Measurements from ENCODE around the gene EEF1E1.

Gene EEF1E1

GRCh38 chr6:8102122-8102958, at the start of gene EEF1E1:
Gene EEF1E1, minus strand, starts transcription at chr6:8102548. Its CDS starts 27 bp downstream, at chr6:8102521.
- peak; percentile 27 for TF ChIP-seq CTCF (IDR thresholded peaks at IDR 0.05)
- Histone ChIP-seq H3K4me1 (ENCODE audit: control insufficient read depth in 1 of 2, insufficient read depth in 1 of 2, low read depth in 1 of 2, low read length in 1 of 2) (peaks cover 15 to 27% of the 10 kb centered on the region in 2 experiments), H3K27ac (peak within 1 kb of the TSS; percentile 77), H3K36me3 (no peaks in the 10 kb centered on the region), H3K9me3 (no peaks in the 10 kb centered on the region), H3K4me3 (ENCODE audit: low read depth in 1 of 2, low read length in 1 of 2) (peak within 1 kb of the TSS; percentile 77 to 90), H3K27me3 (no peaks in the 10 kb centered on the region)

- Histone ChIP-seq H3K9me3 (no peaks in the 10 kb centered on the region), H3K36me3 (no peaks in the 10 kb centered on the region), H3K27me3 (peaks cover 20% of the 10 kb centered on the region), H3K4me3 (ENCODE audit: low read depth in 1 of 2, low read length in 1 of 2) (no peak overlapping the region), H3K4me1 (ENCODE audit: control insufficient read depth in 1 of 2, insufficient read depth in 1 of 2, low read depth in 1 of 2, low read length in 1 of 2) (no peaks in the 10 kb centered on the region), H3K27ac (no peak overlapping the region)
- no peak for TF ChIP-seq CTCF (IDR thresholded peaks at IDR 0.05)
Measured at GRCh38 chr6:8149350-8149749, 47.0 kb upstream of the EEF1E1 start.

- no peak for TF ChIP-seq CTCF (IDR thresholded peaks at IDR 0.05)
- H3K27ac ChIP-seq: no peak overlapping the region
- no peaks in the 10 kb centered on the region for H3K9me3 ChIP-seq
- H3K4me1 ChIP-seq (ENCODE audit: control insufficient read depth in 1 of 2, insufficient read depth in 1 of 2, low read depth in 1 of 2, low read length in 1 of 2): no peaks in the 10 kb centered on the region
- no peaks in the 10 kb centered on the region for H3K36me3 ChIP-seq
- H3K27me3 ChIP-seq: peaks cover 7% of the 10 kb centered on the region
- H3K4me3 ChIP-seq (ENCODE audit: low read depth in 1 of 2, low read length in 1 of 2): no peak overlapping the region
Measured at GRCh38 chr6:8143945-8144344, 41.6 kb upstream of the EEF1E1 start.

- Histone ChIP-seq H3K9me3 (no peaks in the 10 kb centered on the region), H3K4me1 (ENCODE audit: control insufficient read depth in 1 of 2, insufficient read depth in 1 of 2, low read depth in 1 of 2, low read length in 1 of 2) (no peaks in the 10 kb centered on the region), H3K27me3 (no peaks in the 10 kb centered on the region), H3K4me3 (ENCODE audit: low read depth in 1 of 2, low read length in 1 of 2) (no peak overlapping the region), H3K36me3 (no peaks in the 10 kb centered on the region), H3K27ac (no peak overlapping the region)
- TF ChIP-seq CTCF (IDR thresholded peaks at IDR 0.05): no peak
Measured at GRCh38 chr6:8139451-8139850, 37.1 kb upstream of the EEF1E1 start.

GRCh38 chr6:8137529-8137939, 35.2 kb upstream of the EEF1E1 start:
- no peaks in the 10 kb centered on the region for H3K36me3 ChIP-seq
- H3K9me3 ChIP-seq: no peaks in the 10 kb centered on the region
- H3K4me3 ChIP-seq (ENCODE audit: low read depth in 1 of 2, low read length in 1 of 2): no peak overlapping the region
- no peaks in the 10 kb centered on the region for H3K27me3 ChIP-seq
- no peaks in the 10 kb centered on the region for H3K4me1 ChIP-seq (ENCODE audit: control insufficient read depth in 1 of 2, insufficient read depth in 1 of 2, low read depth in 1 of 2, low read length in 1 of 2)
- no peak for TF ChIP-seq CTCF (IDR thresholded peaks at IDR 0.05)
- no peak overlapping the region for H3K27ac ChIP-seq

All from neutrophil (primary cell).